ENCODE results near the gene TPCN1.

TPCN1 gene

GRCh38 chr12:113285679-113286610 is 64.7 kb downstream of the TPCN1 start:
- no peak for DNase-seq (ENCODE audit: low read depth in 2 of 2)

- DNase-seq (ENCODE audit: low read depth in 2 of 2): no peak
These were observed 65.4 kb downstream of the TPCN1 start for GRCh38 chr12:113286712-113287111.

GRCh38 chr12:113287146-113287898 is 66.1 kb downstream of the TPCN1 start:
- DNase-seq (ENCODE audit: low read depth in 2 of 2): no peak

- no peak for DNase-seq (ENCODE audit: low read depth in 2 of 2)
These were observed 66.6 kb downstream of the TPCN1 start for GRCh38 chr12:113287899-113288282.

GRCh38 chr12:113289361-113289760 is 68.1 kb downstream of the TPCN1 start:
- DNase-seq (ENCODE audit: low read depth in 2 of 2): no peak

GRCh38 chr12:113290506-113290905 is 69.2 kb downstream of the TPCN1 start:
- no peak for DNase-seq (ENCODE audit: low read depth in 2 of 2)

GRCh38 chr12:113291586-113291985 is 70.3 kb downstream of the TPCN1 start:
- DNase-seq (ENCODE audit: low read depth in 2 of 2): no peak

GRCh38 chr12:113292091-113292490 is 70.8 kb downstream of the TPCN1 start:
- DNase-seq (ENCODE audit: low read depth in 2 of 2): no peak

- no peak for DNase-seq (ENCODE audit: low read depth in 2 of 2)
These were observed 71.3 kb downstream of the TPCN1 start for GRCh38 chr12:113292547-113292946.

GRCh38 chr12:113293100-113293499 is 71.8 kb downstream of the TPCN1 start:
- no peak for DNase-seq (ENCODE audit: low read depth in 2 of 2)

- no peak for DNase-seq (ENCODE audit: low read depth in 2 of 2)
These were observed 74.8 kb downstream of the TPCN1 start for GRCh38 chr12:113295886-113296556.

GRCh38 chr12:113296557-113297213 is 75.4 kb downstream of the TPCN1 start:
- DNase-seq (ENCODE audit: low read depth in 2 of 2): no peak

- no peak for DNase-seq (ENCODE audit: low read depth in 2 of 2)
These were observed 75.9 kb downstream of the TPCN1 start for GRCh38 chr12:113297214-113297587.

- no peak for DNase-seq (ENCODE audit: low read depth in 2 of 2)
These were observed 76.6 kb downstream of the TPCN1 start for GRCh38 chr12:113297621-113298471.

- DNase-seq (ENCODE audit: low read depth in 2 of 2): no peak
These were observed 77.2 kb downstream of the TPCN1 start for GRCh38 chr12:113298472-113298817.

- no peak for DNase-seq (ENCODE audit: low read depth in 2 of 2)
These were observed 77.7 kb downstream of the TPCN1 start for GRCh38 chr12:113298861-113299545.

GRCh38 chr12:113299619-113300237 is 78.5 kb downstream of the TPCN1 start:
- DNase-seq (ENCODE audit: low read depth in 2 of 2): no peak

GRCh38 chr12:113301811-113302210 is 80.5 kb downstream of the TPCN1 start:
- DNase-seq (ENCODE audit: low read depth in 2 of 2): no peak

- no peak for DNase-seq (ENCODE audit: low read depth in 2 of 2)
These were observed 81.2 kb downstream of the TPCN1 start for GRCh38 chr12:113302466-113302865.

All from stimulated activated CD8-positive, alpha-beta memory T cell treated with anti-CD3 and anti-CD28 coated beads, Interleukin-2, amount 100 ng/mL, for 1 hour (primary cell).